GM21619 (cell line): ENCODE results near the gene KIF20B.
A peak's percentile ranks its signal among the peaks of the same experiment; 100 is the strongest.
"Not testable (repeated sequence)": the region's sequence is repeated elsewhere in the genome, so short reads cannot be mapped to it uniquely, and the experiment has no call there.

ENCODE experiments used
- ATAC-seq: cut with Tn5 transposase; IDR thresholded peaks from one replicate; pipeline ENCODE4 v1.9.1; 2021; ENCODE audit not compliant: unreplicated experiment

The KIF20B gene

GRCh38 chr10:89763671-89764070, 62.3 kb downstream of the KIF20B start:
- ATAC-seq: not testable (repeated sequence)

- no peak for ATAC-seq
These were observed 70.3 kb downstream of the KIF20B start for GRCh38 chr10:89771684-89772083.

GRCh38 chr10:89773081-89773480, 71.7 kb downstream of the KIF20B start:
- no peak for ATAC-seq

- ATAC-seq: no peak
These were observed 75.3 kb downstream of the KIF20B start for GRCh38 chr10:89776665-89777064.

- no peak for ATAC-seq
These were observed 81.1 kb downstream of the KIF20B start for GRCh38 chr10:89782470-89782869.

GRCh38 chr10:89783406-89783805, 82.0 kb downstream of the KIF20B start:
- no peak for ATAC-seq

GRCh38 chr10:89785095-89785494, 83.7 kb downstream of the KIF20B start:
- ATAC-seq: no peak

GRCh38 chr10:89789188-89789877, 87.9 kb downstream of the KIF20B start:
- ATAC-seq: no peak

- no peak for ATAC-seq
These were observed 90.8 kb downstream of the KIF20B start for GRCh38 chr10:89792187-89792586.

GRCh38 chr10:89793649-89794254, 92.4 kb downstream of the KIF20B start:
- ATAC-seq: peak; percentile 77

- no peak for ATAC-seq
These were observed 94.5 kb downstream of the KIF20B start for GRCh38 chr10:89795840-89796239.

GRCh38 chr10:89798092-89798491, 96.7 kb downstream of the KIF20B start:
- no peak for ATAC-seq

- no peak for ATAC-seq
These were observed 98.2 kb downstream of the KIF20B start for GRCh38 chr10:89799573-89799972.

- peak; percentile 93 for ATAC-seq
These were observed 104.2 kb downstream of the KIF20B start for GRCh38 chr10:89805599-89806013.

GRCh38 chr10:89808842-89809241, 107.5 kb downstream of the KIF20B start:
- no peak for ATAC-seq

- ATAC-seq: no peak
These were observed 108.4 kb downstream of the KIF20B start for GRCh38 chr10:89809766-89810165.

GRCh38 chr10:89810908-89811525, 109.6 kb downstream of the KIF20B start:
- ATAC-seq: no peak

GRCh38 chr10:89813546-89813945, 112.2 kb downstream of the KIF20B start:
- no peak for ATAC-seq

- no peak for ATAC-seq
These were observed 112.9 kb downstream of the KIF20B start for GRCh38 chr10:89814278-89814677.

GRCh38 chr10:89815049-89815853, 113.9 kb downstream of the KIF20B start:
- no peak for ATAC-seq

- ATAC-seq: not testable (repeated sequence)
These were observed 117.6 kb downstream of the KIF20B start for GRCh38 chr10:89819008-89819407.
